ENCODE data around the gene PWWP2B.

The PWWP2B gene

GRCh38 chr10:132441818-132442524 lies 45.0 kb downstream of the PWWP2B start:
- H3K4me2 ChIP-seq, result no peak overlapping the region
- no peaks in the 10 kb centered on the region for H3K27me3 ChIP-seq (ENCODE audit: insufficient read depth, low read depth)
- no peak overlapping the region for H3K27ac ChIP-seq

GRCh38 chr10:132442636-132443035 lies 45.6 kb downstream of the PWWP2B start:
- Histone ChIP-seq H3K79me2 (ENCODE audit: insufficient read depth, low read depth) (no peaks in the 10 kb centered on the region), H3K4me2 (no peak overlapping the region), H3K27ac (no peak overlapping the region), H3K4me3 (IDR thresholded peaks at IDR 0.05; ENCODE audit: insufficient read depth, low read depth, low read length) (no peak overlapping the region), H3K27me3 (ENCODE audit: insufficient read depth, low read depth) (no peaks in the 10 kb centered on the region), H4K20me1 (ENCODE audit: insufficient read depth) (no peaks in the 10 kb centered on the region), H2AFZ (ENCODE audit: low read depth) (no peak overlapping the region), H3K4me1 (ENCODE audit: low read depth, poor library complexity, severe bottlenecking) (peaks cover 22% of the 10 kb centered on the region), H3K9ac (no peak overlapping the region), H3K36me3 (ENCODE audit: insufficient read depth) (no peaks in the 10 kb centered on the region)
- TF ChIP-seq CTCF (conservative IDR thresholded peaks at IDR 0.05; ENCODE audit: low read depth, low read length), result no peak

More at GRCh38 chr10:132441818-132442524, 45.0 kb downstream of the PWWP2B start:
- no peaks in the 10 kb centered on the region for H3K79me2 ChIP-seq (ENCODE audit: insufficient read depth, low read depth)
- H3K4me1 ChIP-seq (ENCODE audit: low read depth, poor library complexity, severe bottlenecking), result peaks cover 15% of the 10 kb centered on the region
- no peaks in the 10 kb centered on the region for H3K36me3 ChIP-seq (ENCODE audit: insufficient read depth)
- H3K4me3 ChIP-seq (IDR thresholded peaks at IDR 0.05; ENCODE audit: insufficient read depth, low read depth, low read length), result no peak overlapping the region
- no peak overlapping the region for H3K9ac ChIP-seq
- no peak overlapping the region for H2AFZ ChIP-seq (ENCODE audit: low read depth)
- no peak for TF ChIP-seq CTCF (conservative IDR thresholded peaks at IDR 0.05; ENCODE audit: low read depth, low read length)
- H4K20me1 ChIP-seq (ENCODE audit: insufficient read depth), result no peaks in the 10 kb centered on the region

- Histone ChIP-seq H3K9ac (no peak overlapping the region), H2AFZ (ENCODE audit: low read depth) (no peak overlapping the region), H3K27ac (no peak overlapping the region), H3K79me2 (ENCODE audit: insufficient read depth, low read depth) (no peaks in the 10 kb centered on the region), H3K4me3 (IDR thresholded peaks at IDR 0.05; ENCODE audit: insufficient read depth, low read depth, low read length) (no peak overlapping the region), H3K4me2 (no peak overlapping the region), H3K4me1 (ENCODE audit: low read depth, poor library complexity, severe bottlenecking) (peaks cover 29% of the 10 kb centered on the region), H3K27me3 (ENCODE audit: insufficient read depth, low read depth) (no peaks in the 10 kb centered on the region), H4K20me1 (ENCODE audit: insufficient read depth) (no peaks in the 10 kb centered on the region), H3K36me3 (ENCODE audit: insufficient read depth) (no peaks in the 10 kb centered on the region)
- TF ChIP-seq CTCF (conservative IDR thresholded peaks at IDR 0.05; ENCODE audit: low read depth, low read length), result no peak
Observed at GRCh38 chr10:132443605-132443982, 46.6 kb downstream of the PWWP2B start.

- no peak for TF ChIP-seq CTCF (conservative IDR thresholded peaks at IDR 0.05; ENCODE audit: low read depth, low read length)
- Histone ChIP-seq H3K27ac (no peak overlapping the region), H3K27me3 (ENCODE audit: insufficient read depth, low read depth) (no peaks in the 10 kb centered on the region), H3K4me2 (no peak overlapping the region), H3K9ac (no peak overlapping the region), H3K79me2 (ENCODE audit: insufficient read depth, low read depth) (no peaks in the 10 kb centered on the region), H3K4me3 (IDR thresholded peaks at IDR 0.05; ENCODE audit: insufficient read depth, low read depth, low read length) (no peak overlapping the region), H3K4me1 (ENCODE audit: low read depth, poor library complexity, severe bottlenecking) (peaks cover 30% of the 10 kb centered on the region), H4K20me1 (ENCODE audit: insufficient read depth) (no peaks in the 10 kb centered on the region), H2AFZ (ENCODE audit: low read depth) (no peak overlapping the region), H3K36me3 (ENCODE audit: insufficient read depth) (no peaks in the 10 kb centered on the region)
Observed at GRCh38 chr10:132443983-132444876, 47.2 kb downstream of the PWWP2B start.
